Activated CD4-positive, alpha-beta T cell treated with anti-CD3 and anti-CD28 coated beads, Interleukin-2, Interleukin-4, amounts not matched to agents 100 ng/mL and 50 ng/mL, durations not matched to agents 16 hours and 8 hours (primary cell): ENCODE results near the gene NR0B2.
A peak's percentile ranks its signal among the peaks of the same experiment; 100 is the strongest.

Experiments used
- DNase-seq: peaks from one replicate; pipeline ENCODE4 v3.0.0-alpha.2; 2020; ENCODE audit warnings: low spot score

Gene NR0B2

GRCh38 chr1:26936823-26937222 is 23.0 kb upstream of the NR0B2 start:
- DNase-seq: no peak

DNA sequence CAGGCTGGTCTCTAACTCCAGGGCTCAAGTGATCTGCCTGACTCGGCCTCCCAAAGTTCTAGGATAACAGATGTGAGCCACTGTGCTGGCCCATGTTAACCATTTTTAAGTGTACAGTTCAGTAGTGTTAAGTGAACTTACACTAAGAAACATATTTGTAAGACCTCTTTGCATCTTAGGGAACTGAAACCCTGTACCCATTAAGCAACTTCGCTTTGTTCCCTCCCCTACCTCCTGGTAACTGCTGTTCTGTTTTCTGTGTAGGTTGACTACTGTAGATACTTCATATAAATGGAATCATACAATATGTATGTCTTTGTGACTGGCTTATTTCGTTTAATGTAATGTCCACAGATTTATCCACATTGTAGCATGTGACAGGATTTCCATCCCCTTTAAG is 18.8 kb upstream of the NR0B2 start:
- no peak for DNase-seq

DNA sequence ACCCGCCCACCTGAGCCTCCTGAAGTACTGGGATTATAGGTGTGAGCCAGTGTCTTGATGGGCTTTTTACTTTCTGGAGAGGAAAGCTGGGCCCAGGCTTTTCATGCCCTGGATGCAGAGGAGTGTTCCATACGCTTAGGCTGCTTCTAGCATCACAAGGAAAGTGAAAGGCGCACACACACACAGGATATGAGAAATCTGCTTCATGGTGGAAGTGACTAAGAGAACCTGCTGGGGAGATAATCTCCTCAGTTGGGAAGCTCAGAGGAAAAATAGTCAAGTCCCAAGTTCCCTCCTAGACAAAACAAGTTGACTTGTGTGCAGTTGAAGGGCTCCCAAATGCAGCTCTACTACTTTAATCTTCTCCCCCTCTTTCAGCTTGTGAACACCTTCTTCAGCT is 9.9 kb upstream of the NR0B2 start:
- peak; percentile 16 for DNase-seq

- DNase-seq: no peak
Measured at GRCh38 chr1:26922901-26923300, 9.1 kb upstream of the NR0B2 start.

- no peak for DNase-seq
Measured at GRCh38 chr1:26922431-26922729, 8.6 kb upstream of the NR0B2 start.

GRCh38 chr1:26921540-26922430 is 8.0 kb upstream of the NR0B2 start, which contains the start of gene NUDC:
NUDC (plus strand) TSS chr1:26921743; CDS start chr1:26921849, 106 bp downstream.
- DNase-seq: peak; percentile 99

- DNase-seq: no peak
Measured at GRCh38 chr1:26921126-26921539, 7.4 kb upstream of the NR0B2 start.

DNA sequence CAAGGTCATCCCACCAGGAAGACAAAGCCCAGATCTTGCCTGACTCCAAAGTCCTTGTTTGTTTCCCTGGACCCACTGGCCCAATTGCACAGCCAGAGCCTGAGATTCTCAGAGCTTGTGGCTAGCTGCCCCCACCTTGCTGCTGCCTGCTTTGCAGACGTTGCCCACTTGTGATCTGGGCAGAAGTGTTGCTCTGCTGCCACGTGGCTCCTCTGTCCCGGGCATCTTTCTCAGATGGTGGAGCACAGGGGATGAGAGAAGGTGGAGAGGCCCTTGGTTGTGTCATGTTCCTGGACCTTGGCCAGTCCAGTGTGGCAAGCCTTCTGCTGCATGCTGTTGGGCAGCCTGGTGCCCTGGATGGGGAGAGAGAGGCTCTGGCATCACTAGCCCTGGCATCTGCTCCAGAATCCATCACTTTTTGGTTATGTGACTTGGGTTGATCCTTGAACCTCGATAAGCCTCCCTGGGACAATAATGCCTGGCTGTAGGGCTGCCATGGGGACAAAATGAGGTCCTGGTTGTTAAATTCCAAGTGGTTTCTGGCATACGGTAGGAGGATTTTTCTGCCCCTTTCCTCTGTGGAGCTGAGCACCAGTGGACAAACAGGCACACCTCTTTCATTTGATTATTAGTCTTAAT is 1.5 kb upstream of the NR0B2 start:
- DNase-seq: no peak

DNA sequence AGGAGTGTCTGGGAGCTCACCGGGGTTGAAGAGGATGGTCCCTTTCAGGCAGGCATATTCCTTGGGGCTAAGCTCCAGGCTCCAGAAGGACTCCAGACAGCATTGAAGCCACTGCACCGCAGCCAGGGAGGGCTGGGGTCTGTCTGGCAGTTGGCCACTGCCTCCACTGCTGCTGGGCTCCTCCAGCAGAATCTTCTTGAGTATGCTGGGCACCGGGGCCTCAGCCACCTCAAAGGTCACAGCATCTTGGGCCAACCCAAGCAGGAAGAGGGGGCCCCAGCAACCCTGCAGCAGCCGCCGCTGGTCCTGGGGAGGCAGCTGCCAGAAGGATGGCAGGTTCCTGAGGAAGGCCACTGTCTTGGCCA is 404 bp downstream of the NR0B2 start:
- no peak for DNase-seq

DNA sequence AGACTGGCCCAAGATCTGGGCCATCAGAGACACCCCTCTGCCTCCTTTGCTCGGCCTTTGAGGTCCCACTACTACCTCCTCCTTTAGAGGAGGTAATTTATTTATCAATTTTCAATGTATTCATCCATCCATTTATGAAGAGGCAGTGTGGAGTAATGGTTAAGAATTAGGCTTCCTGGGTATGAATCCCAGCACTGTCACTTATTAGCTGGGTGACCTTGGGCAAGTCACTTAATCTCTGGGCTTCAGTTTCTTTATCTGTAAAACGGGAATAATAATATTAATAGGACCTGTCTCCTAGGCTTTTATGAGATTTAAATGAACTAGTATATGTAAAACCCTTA is 1.7 kb downstream of the NR0B2 start:
- no peak for DNase-seq

- DNase-seq: no peak
Measured at GRCh38 chr1:26911399-26912146, 2.2 kb downstream of the NR0B2 start.

- DNase-seq: no peak
Measured at GRCh38 chr1:26910343-26911160, 3.2 kb downstream of the NR0B2 start.

GRCh38 chr1:26909951-26910342 is 3.8 kb downstream of the NR0B2 start:
- DNase-seq: no peak

DNA sequence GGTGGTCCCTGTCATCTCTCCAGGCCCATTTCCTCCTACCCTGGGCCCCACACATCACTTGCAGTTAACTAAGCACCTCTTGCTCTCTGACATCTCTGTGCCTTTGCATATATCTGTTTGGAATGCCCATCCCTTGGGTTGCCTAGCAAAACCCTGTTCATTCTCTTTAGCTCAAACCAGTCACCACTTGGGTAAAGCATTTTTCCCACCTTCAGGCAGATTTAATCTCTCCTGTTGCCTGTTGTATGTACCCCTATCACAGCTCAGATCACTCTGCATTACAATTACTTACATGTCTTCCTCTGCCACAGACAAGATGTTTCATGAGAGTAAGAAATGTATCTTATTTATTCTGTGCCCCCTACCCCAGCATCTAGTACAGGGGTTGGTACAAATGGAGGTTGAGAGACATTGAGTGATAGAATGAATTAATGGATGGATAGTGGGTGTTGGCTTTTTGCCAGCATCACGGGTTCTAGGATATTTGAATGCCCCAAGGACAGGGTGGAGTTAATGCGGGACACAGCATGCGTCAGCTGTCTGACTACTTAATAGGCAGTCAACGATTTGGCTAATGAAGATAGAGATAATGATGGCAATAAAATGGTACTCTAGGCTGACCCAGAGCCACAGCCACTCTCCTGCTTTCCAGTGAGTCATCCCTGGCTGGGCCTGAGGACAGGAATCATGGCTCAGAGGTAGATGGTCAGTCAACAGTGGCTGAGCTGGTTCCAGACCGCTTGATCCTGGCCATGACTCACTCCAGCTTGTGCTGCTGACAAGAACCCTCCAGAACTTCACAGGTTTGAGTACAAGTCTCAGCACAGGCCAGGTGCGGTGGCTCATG is 6.5 kb downstream of the NR0B2 start:
- no peak for DNase-seq

- no peak for DNase-seq
Measured at GRCh38 chr1:26900815-26901511, 12.8 kb downstream of the NR0B2 start.

DNA sequence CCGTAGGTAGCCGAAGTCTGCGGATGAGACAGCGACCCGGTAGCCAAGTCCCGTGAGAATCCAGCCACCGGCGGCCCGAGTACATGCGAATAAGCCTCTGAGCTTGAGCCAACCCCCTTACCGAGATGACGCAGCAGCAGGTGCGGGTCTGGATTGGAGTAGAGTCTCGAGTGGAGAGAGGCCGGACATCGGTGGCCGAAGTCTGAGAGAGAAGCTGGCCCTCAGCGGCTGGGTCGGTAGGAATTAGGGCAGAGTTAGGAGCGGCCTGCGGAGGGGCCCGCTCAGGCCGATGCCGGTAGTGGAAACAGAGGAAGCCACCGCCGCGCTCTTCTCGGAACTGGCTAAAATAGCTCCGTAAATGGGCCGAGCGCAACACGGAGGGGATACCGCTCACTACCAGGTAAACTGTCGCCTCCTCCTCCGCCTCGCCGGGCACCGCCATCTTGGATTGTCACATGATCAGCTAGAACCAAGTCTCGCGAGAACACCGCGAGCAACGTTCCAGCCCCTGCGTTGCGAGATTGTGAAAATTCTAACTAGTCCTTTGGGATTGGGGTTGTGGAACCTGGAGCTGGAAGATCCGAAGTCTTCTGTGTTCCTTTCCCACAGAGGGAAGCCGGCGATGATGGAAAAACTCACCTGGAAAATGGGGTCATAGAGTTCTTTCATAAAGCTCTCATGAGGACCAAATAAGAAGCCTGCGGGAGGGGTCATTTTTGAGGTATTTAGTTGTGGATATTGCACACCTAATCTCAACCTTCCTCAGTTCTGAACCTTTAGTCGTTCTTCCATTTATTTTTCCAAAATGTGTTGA is 13.6 kb downstream of the NR0B2 start, which contains the start of gene GPATCH3:
TSS of gene GPATCH3 (minus strand) at position 467 of the 814 bp plus-strand sequence. CDS start at position 442, 25 bp downstream.
- peak; percentile 94 for DNase-seq

- DNase-seq: no peak
Measured at GRCh38 chr1:26897351-26897750, 16.4 kb downstream of the NR0B2 start.

DNA sequence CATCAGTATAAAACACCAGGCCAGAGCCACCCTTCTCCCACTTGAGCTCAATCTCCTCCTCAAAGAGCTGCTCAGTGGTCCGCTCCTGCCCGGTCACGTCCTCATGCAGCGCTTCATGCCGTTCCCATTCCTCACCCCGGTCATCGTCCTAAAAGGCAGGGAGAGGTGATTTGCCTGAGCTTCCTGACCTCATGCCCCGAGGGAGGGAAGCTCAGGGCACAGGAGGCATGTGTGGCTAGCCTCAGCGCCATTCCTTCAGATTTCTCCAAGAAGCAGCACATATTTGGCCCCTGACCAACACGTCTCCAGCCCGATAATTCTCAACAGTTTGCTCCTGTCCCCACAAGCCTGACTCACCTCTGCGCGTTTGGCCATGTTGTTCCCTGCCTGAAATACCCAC is 19.5 kb downstream of the NR0B2 start:
- DNase-seq: no peak

DNA sequence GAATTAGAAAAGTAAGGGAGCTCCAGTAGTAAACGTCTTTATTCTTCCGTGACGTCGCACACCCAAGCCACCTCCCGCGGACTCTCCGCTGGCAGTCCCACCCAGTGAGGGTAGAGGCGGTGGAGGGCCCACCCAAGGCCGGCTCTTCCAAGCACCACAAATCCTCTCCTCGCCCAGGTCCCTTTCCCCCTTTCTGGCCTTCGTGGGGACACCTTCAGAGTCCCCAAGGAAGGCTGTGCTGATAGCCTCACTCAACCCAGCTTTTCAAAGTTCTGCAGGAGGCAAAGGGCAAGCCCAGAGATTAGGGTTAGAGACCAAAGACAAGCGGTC is 23.3 kb downstream of the NR0B2 start:
- no peak for DNase-seq
